ENCODE results near the gene HIVEP3. TPM values are rescaled to one million over a fixed set of nuclear protein-coding genes. Genes with fewer than 3 reads are reported as not detected.
A peak's percentile ranks its signal among the peaks of the same experiment; 100 is the strongest.

The HIVEP3 gene
- total RNA-seq, 1 experiment from 2014 or later: 1.1 TPM

- no peak for DNase-seq (ENCODE audit: low spot score)
Measured at GRCh38 chr1:41874151-41874719, 44.5 kb downstream of the HIVEP3 start.

- DNase-seq (ENCODE audit: low spot score): no peak
Measured at GRCh38 chr1:41872074-41872473, 46.6 kb downstream of the HIVEP3 start.

- DNase-seq (ENCODE audit: low spot score): no peak
Measured at GRCh38 chr1:41870076-41870562, 48.6 kb downstream of the HIVEP3 start.

- DNase-seq (ENCODE audit: low spot score): no peak
Measured at GRCh38 chr1:41868241-41868998, 50.3 kb downstream of the HIVEP3 start.

- no peak for DNase-seq (ENCODE audit: low spot score)
Measured at GRCh38 chr1:41866285-41866684, 52.4 kb downstream of the HIVEP3 start.

GRCh38 chr1:41864471-41865040 lies 54.2 kb downstream of the HIVEP3 start:
- no peak for DNase-seq (ENCODE audit: low spot score)

GRCh38 chr1:41863718-41864117 lies 55.0 kb downstream of the HIVEP3 start:
- DNase-seq (ENCODE audit: low spot score): no peak

- DNase-seq (ENCODE audit: low spot score): peak; percentile 39
Measured at GRCh38 chr1:41862384-41863221, 56.1 kb downstream of the HIVEP3 start.

GRCh38 chr1:41861535-41862383 lies 57.0 kb downstream of the HIVEP3 start:
- no peak for DNase-seq (ENCODE audit: low spot score)

GRCh38 chr1:41860771-41861170 lies 58.0 kb downstream of the HIVEP3 start:
- DNase-seq (ENCODE audit: low spot score): no peak

GRCh38 chr1:41860214-41860613 lies 58.5 kb downstream of the HIVEP3 start:
- DNase-seq (ENCODE audit: low spot score): no peak

GRCh38 chr1:41859686-41860085 lies 59.0 kb downstream of the HIVEP3 start:
- DNase-seq (ENCODE audit: low spot score): no peak

GRCh38 chr1:41856944-41857285 lies 61.8 kb downstream of the HIVEP3 start:
- no peak for DNase-seq (ENCODE audit: low spot score)

GRCh38 chr1:41856151-41856943 lies 62.4 kb downstream of the HIVEP3 start:
- no peak for DNase-seq (ENCODE audit: low spot score)

GRCh38 chr1:41855713-41856112 lies 63.0 kb downstream of the HIVEP3 start:
- no peak for DNase-seq (ENCODE audit: low spot score)

- no peak for DNase-seq (ENCODE audit: low spot score)
Measured at GRCh38 chr1:41853907-41854306, 64.8 kb downstream of the HIVEP3 start.

- DNase-seq (ENCODE audit: low spot score): no peak
Measured at GRCh38 chr1:41852091-41852490, 66.6 kb downstream of the HIVEP3 start.

GRCh38 chr1:41851589-41851988 lies 67.1 kb downstream of the HIVEP3 start:
- peak; percentile 45 for DNase-seq (ENCODE audit: low spot score)

- no peak for DNase-seq (ENCODE audit: low spot score)
Measured at GRCh38 chr1:41850029-41850428, 68.7 kb downstream of the HIVEP3 start.

- DNase-seq (ENCODE audit: low spot score): no peak
Measured at GRCh38 chr1:41849211-41849759, 69.4 kb downstream of the HIVEP3 start.

Measured in HT-29 (cell line).